ENCODE measurements around the gene B3GNT5. TPM values are rescaled to one million over a fixed set of nuclear protein-coding genes. Genes with fewer than 3 reads are reported as not detected.

The B3GNT5 gene
- total and polyA plus RNA-seq, 3 donors from 2014 or later: 5.9 to 18.3 (median 6.3) TPM

- no peaks in the 10 kb centered on the region for H3K27me3 ChIP-seq
- H3K9me3 ChIP-seq: no peaks in the 10 kb centered on the region
- H3K27ac ChIP-seq: no peak overlapping the region
- no peak for DNase-seq
- no peaks in the 10 kb centered on the region for H3K4me1 ChIP-seq
- 96% methylated on average over 3 of the region's 3 CpGs for WGBS, 2 donors
- TF ChIP-seq POLR2A (IDR thresholded peaks at IDR 0.05): no peak
- no peak for TF ChIP-seq CTCF (IDR thresholded peaks at IDR 0.05)
- H3K36me3 ChIP-seq (ENCODE audit: low read depth, missing control alignments): no peaks in the 10 kb centered on the region
- intact Hi-C loops (cut with DNase I; ENCODE audit: low total_unique reads): no loop called here
- H3K4me3 ChIP-seq: no peak overlapping the region
These were observed 57.9 kb downstream of the B3GNT5 start for GRCh38 chr3:183310936-183311335.

DNA sequence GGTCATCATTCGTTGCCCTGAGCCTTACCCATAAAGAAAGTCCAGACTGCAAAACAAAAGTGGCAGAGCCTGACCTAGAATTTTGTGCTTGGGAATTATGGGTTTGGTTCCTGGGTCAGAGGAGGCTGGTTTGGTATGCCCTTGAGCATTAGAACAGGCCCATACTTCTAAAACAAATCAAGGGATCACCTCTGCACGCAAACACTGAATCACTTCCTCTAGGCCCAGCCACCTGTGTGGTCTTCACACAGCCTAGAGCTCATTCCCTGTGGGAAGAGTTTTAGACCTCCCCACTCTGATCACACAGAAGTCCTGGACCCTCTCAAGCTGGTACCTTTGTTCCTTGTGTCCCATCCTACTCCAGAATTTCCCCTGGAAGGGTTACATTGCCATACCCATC lies 59.4 kb downstream of the B3GNT5 start:
- no peak for TF ChIP-seq POLR2A (IDR thresholded peaks at IDR 0.05)
- TF ChIP-seq CTCF (IDR thresholded peaks at IDR 0.05): no peak
- H3K36me3 ChIP-seq (ENCODE audit: low read depth, missing control alignments): no peaks in the 10 kb centered on the region
- 88 to 89% methylated on average over 2 of the region's 2 CpGs for WGBS, 2 donors

DNA sequence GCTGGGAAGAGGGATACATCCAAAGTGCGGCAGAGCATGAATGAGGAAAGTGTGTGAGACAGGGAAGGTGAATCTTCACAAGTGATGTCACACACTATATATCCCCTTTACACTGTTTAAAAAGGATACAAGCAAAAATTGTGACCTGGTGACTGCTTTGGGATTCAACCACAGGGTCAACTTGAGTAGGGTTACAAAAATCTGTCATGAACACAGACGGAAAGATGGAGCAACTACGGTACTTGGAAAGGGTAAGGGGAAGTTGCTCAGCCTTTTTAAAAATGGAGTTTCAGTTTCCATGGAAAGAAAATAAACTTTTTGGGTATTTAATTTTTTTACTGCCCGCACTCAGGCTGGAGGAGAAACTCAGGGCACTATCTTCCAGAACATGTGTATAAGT lies 60.3 kb downstream of the B3GNT5 start:
- no peaks in the 10 kb centered on the region for H3K9me3 ChIP-seq
- H3K4me1 ChIP-seq: no peaks in the 10 kb centered on the region
- TF ChIP-seq POLR2A (IDR thresholded peaks at IDR 0.05): no peak
- no peak for TF ChIP-seq CTCF (IDR thresholded peaks at IDR 0.05)
- no peaks in the 10 kb centered on the region for H3K27me3 ChIP-seq
- WGBS, 2 donors: 85 to 88% methylated on average over 4 of the region's 4 CpGs
- H3K4me3 ChIP-seq: no peak overlapping the region
- no peak for DNase-seq
- intact Hi-C loops (cut with DNase I; ENCODE audit: low total_unique reads): no loop called here
- H3K27ac ChIP-seq: no peak overlapping the region
- H3K36me3 ChIP-seq (ENCODE audit: low read depth, missing control alignments): no peaks in the 10 kb centered on the region

More for the DNA sequence above, 59.4 kb downstream of the B3GNT5 start:
- Histone ChIP-seq H3K4me1 (no peaks in the 10 kb centered on the region), H3K4me3 (no peak overlapping the region), H3K9me3 (no peaks in the 10 kb centered on the region), H3K27me3 (no peaks in the 10 kb centered on the region), H3K27ac (no peak overlapping the region)
- intact Hi-C loops (cut with DNase I; ENCODE audit: low total_unique reads): no loop called here
- DNase-seq: no peak

GRCh38 chr3:183313764-183314163 lies 60.7 kb downstream of the B3GNT5 start:
- Histone ChIP-seq H3K4me1 (no peaks in the 10 kb centered on the region), H3K36me3 (ENCODE audit: low read depth, missing control alignments) (no peaks in the 10 kb centered on the region), H3K4me3 (no peak overlapping the region), H3K9me3 (no peaks in the 10 kb centered on the region), H3K27me3 (no peaks in the 10 kb centered on the region), H3K27ac (no peak overlapping the region)
- intact Hi-C loops (cut with DNase I; ENCODE audit: low total_unique reads): no loop called here
- no peak for DNase-seq
- TF ChIP-seq POLR2A (IDR thresholded peaks at IDR 0.05) (no peak), CTCF (IDR thresholded peaks at IDR 0.05) (no peak)
- WGBS, 2 donors: 85 to 86% methylated on average over 6 to 7 of the region's 7 CpGs

GRCh38 chr3:183315739-183316138 lies 62.7 kb downstream of the B3GNT5 start:
- H3K4me1 ChIP-seq: no peaks in the 10 kb centered on the region
- H3K27me3 ChIP-seq: no peaks in the 10 kb centered on the region
- H3K27ac ChIP-seq: no peak overlapping the region
- DNase-seq: no peak
- no peaks in the 10 kb centered on the region for H3K36me3 ChIP-seq (ENCODE audit: low read depth, missing control alignments)
- no peaks in the 10 kb centered on the region for H3K9me3 ChIP-seq
- 92 to 94% methylated on average over 8 of the region's 8 CpGs for WGBS, 2 donors
- no peak for TF ChIP-seq POLR2A (IDR thresholded peaks at IDR 0.05)
- TF ChIP-seq CTCF (IDR thresholded peaks at IDR 0.05): no peak
- no peak overlapping the region for H3K4me3 ChIP-seq
- intact Hi-C loops (cut with DNase I; ENCODE audit: low total_unique reads): no loop called here

Measured in testis (tissue), 3 donors.